Endothelial cell of umbilical vein (primary cell): ENCODE results near the gene ACTL8.

Source experiments
- CTCF ChIP-seq, 2 donors: IDR thresholded peaks; 1 replicate in 1 of 2; 2 replicates in 1 of 2; pipeline ENCODE4 v1.5.1; 2011; ENCODE audit warnings: low read length in 2 of 2, mild to moderate bottlenecking in 2 of 2, moderate library complexity in 2 of 2, control low read depth in 1 of 2, inconsistent platforms in 1 of 2, low read depth in 1 of 2; ENCODE audit not compliant: insufficient read depth in 1 of 2; ENCODE audit errors: extremely low read depth in 1 of 2
- POLR2A ChIP-seq: IDR thresholded peaks from 2 replicates; pipeline ENCODE4 v1.6.1; 2012; ENCODE audit warnings: low read depth, mild to moderate bottlenecking, control low read depth, low read length

- TF ChIP-seq CTCF (IDR thresholded peaks at IDR 0.05; ENCODE audit: extremely low read depth in 1 of 2, insufficient read depth in 1 of 2, low read depth in 1 of 2, low read length in 2 of 2) (no peak), POLR2A (no peak)
These were observed 16.1 kb upstream of the ACTL8 start for GRCh38 chr1:17739050-17739449.
